Keratinocyte (primary cell): ENCODE results near the gene FGD2. TPM values are rescaled to one million over a fixed set of nuclear protein-coding genes. Genes with fewer than 3 reads are reported as not detected.

Experiments
- DNase-seq: peaks from one replicate; pipeline ENCODE4 v3.0.0-alpha.2; 2011; ENCODE audit warnings: low read depth, missing footprints, low spot score
- FAIRE-seq: peaks from 2 replicates; lab custom pipeline; 2011; peaks lifted over from hg19 to GRCh38; lab: Jason Lieb, UNC
- H2AFZ ChIP-seq: 2 replicates; pipeline ENCODE4 v1.6.0; 2012; ENCODE audit warnings: low read length, control low read depth, inconsistent platforms; ENCODE audit not compliant: control insufficient read depth
- H3K27ac ChIP-seq: 2 replicates; pipeline ENCODE4 v1.5.1; 2011; ENCODE audit warnings: low read length; ENCODE audit not compliant: control insufficient read depth, insufficient read depth
- H3K27me3 ChIP-seq: 3 replicates; pipeline ENCODE4 v1.6.0; 2011; ENCODE audit warnings: low read length; ENCODE audit not compliant: control insufficient read depth, insufficient read depth; ENCODE audit errors: extremely low read depth
- H3K36me3 ChIP-seq, 2 experiments: 2 replicates in 1 of 2; 3 replicates in 1 of 2; pipeline ENCODE4 v1.5.1; 2011; ENCODE audit warnings: low read length in 2 of 2, mild to moderate bottlenecking in 1 of 2; ENCODE audit not compliant: control insufficient read depth in 2 of 2, insufficient read depth in 2 of 2; ENCODE audit errors: extremely low read depth in 1 of 2
- H3K4me1 ChIP-seq: 3 replicates; pipeline ENCODE4 v1.5.1; 2011; ENCODE audit warnings: low read length; ENCODE audit not compliant: control insufficient read depth, insufficient read depth; ENCODE audit errors: extremely low read depth
- H3K4me2 ChIP-seq: 3 replicates; pipeline ENCODE4 v1.6.0; 2011; ENCODE audit warnings: low read depth, low read length; ENCODE audit not compliant: control insufficient read depth, insufficient read depth; ENCODE audit errors: extremely low read depth
- H3K4me3 ChIP-seq, 3 experiments: fragments of 200-600 bp in 1 of 3; sonication (generic) in 1 of 3; 2 replicates in 2 of 3; 3 replicates in 1 of 3; pipeline ENCODE4 v1.5.1; 2011 to 2016; ENCODE audit warnings: low read length in 3 of 3, mild to moderate bottlenecking in 3 of 3, control low read depth in 2 of 3, inconsistent platforms in 1 of 3, low read depth in 1 of 3, mixed read lengths in 1 of 3, mixed run types in 1 of 3, moderate library complexity in 1 of 3; ENCODE audit not compliant: control insufficient read depth in 2 of 3, insufficient read depth in 2 of 3; ENCODE audit errors: extremely low read depth in 1 of 3
- H3K79me2 ChIP-seq: 2 replicates; pipeline ENCODE4 v1.6.0; 2012; ENCODE audit warnings: low read length; ENCODE audit not compliant: control insufficient read depth, insufficient read depth
- H3K9ac ChIP-seq: 3 replicates; pipeline ENCODE4 v1.6.0; 2011; ENCODE audit warnings: low read length; ENCODE audit not compliant: control insufficient read depth, insufficient read depth; ENCODE audit errors: extremely low read depth
- H3K9me1 ChIP-seq: 3 replicates; pipeline ENCODE4 v1.6.0; 2011; ENCODE audit warnings: low read length; ENCODE audit not compliant: control insufficient read depth, insufficient read depth; ENCODE audit errors: extremely low read depth
- H3K9me3 ChIP-seq: 2 replicates; pipeline ENCODE4 v1.5.1; 2012; ENCODE audit warnings: low read depth, low read length; ENCODE audit not compliant: control insufficient read depth
- H4K20me1 ChIP-seq: 3 replicates; pipeline ENCODE4 v1.6.0; 2011; ENCODE audit warnings: low read length; ENCODE audit not compliant: control insufficient read depth, insufficient read depth; ENCODE audit errors: extremely low read depth
- CTCF ChIP-seq, 3 experiments: IDR thresholded peaks in 1 of 3; conservative IDR thresholded peaks in 1 of 3; optimal IDR thresholded peaks in 1 of 3; 2 replicates in 2 of 3; 3 replicates in 1 of 3; pipeline versions ENCODE3 to v1.5.1; 2011; ENCODE audit warnings: low read length in 3 of 3, mild to moderate bottlenecking in 3 of 3, moderate library complexity in 2 of 3, control low read depth in 1 of 3, inconsistent platforms in 1 of 3; ENCODE audit not compliant: insufficient read depth in 2 of 3; ENCODE audit errors: extremely low read depth in 1 of 3
- EZH2 ChIP-seq: IDR thresholded peaks from one replicate; pipeline ENCODE4 v1.6.1; 2012; ENCODE audit warnings: inconsistent platforms, mild to moderate bottlenecking, low read length, moderate library complexity
- dilution Hi-C: fragments of 300-500 bp; cut with MboI; formaldehyde crosslinking; loops from one replicate; pipeline ENCODE4 v1.7.0; 2020; ENCODE audit warnings: low sequenced_read_pairs; ENCODE audit not compliant: extremely low pct_ligation_motif_present
- polyA plus RNA-seq, 5 experiments: library from polyadenylated mRNA; depleted of rRNA in 3 of 5; stranded (reverse) in 3 of 5; stranded (forward) in 1 of 5; unstranded in 1 of 5; fragments of >200 nt; gene quantifications; 1 replicate in 1 of 5; 2 replicates in 3 of 5; 3 replicates in 1 of 5; pipeline versions ENCODE4 v1.2.1 to v1.2.3, GENCODE V29; 2011 to 2012; ENCODE audit warnings: missing spikeins in 2 of 5, low read depth in 1 of 5, low replicate concordance in 1 of 5

The FGD2 gene
- polyA plus RNA-seq, 1 donor (not counting 4 experiments of a cell fraction or from before 2014, with no cell fraction given): 0.03 TPM

GRCh38 chr6:37052027-37052628 lies 46.7 kb downstream of the FGD2 start:
- no peaks in the 10 kb centered on the region for H3K9me1 ChIP-seq
- H3K27ac ChIP-seq: no peak overlapping the region
- DNase-seq (no peak), FAIRE-seq (no peak)
- no peaks in the 10 kb centered on the region for H3K36me3 ChIP-seq
- no peak overlapping the region for H3K4me3 ChIP-seq
- H3K4me1 ChIP-seq: peaks cover 39% of the 10 kb centered on the region
- H3K9ac ChIP-seq: no peak overlapping the region
- no peaks in the 10 kb centered on the region for H3K27me3 ChIP-seq
- H3K9me3 ChIP-seq: no peaks in the 10 kb centered on the region
- dilution Hi-C loops: no loop called here
- no peak overlapping the region for H3K4me2 ChIP-seq
- H3K79me2 ChIP-seq: no peaks in the 10 kb centered on the region
- no peak for TF ChIP-seq EZH2
- TF ChIP-seq CTCF (optimal IDR thresholded peaks at IDR 0.05 in 1 of 3, IDR thresholded peaks at IDR 0.05 in 1 of 3, conservative IDR thresholded peaks at IDR 0.05 in 1 of 3; ENCODE audit: extremely low read depth in 1 of 3, insufficient read depth in 2 of 3, low read length in 3 of 3): no peak
- no peaks in the 10 kb centered on the region for H4K20me1 ChIP-seq
- H2AFZ ChIP-seq: no peak overlapping the region

GRCh38 chr6:37053683-37054082 lies 48.2 kb downstream of the FGD2 start:
- no peak for TF ChIP-seq EZH2
- no peak for TF ChIP-seq CTCF (optimal IDR thresholded peaks at IDR 0.05 in 1 of 3, IDR thresholded peaks at IDR 0.05 in 1 of 3, conservative IDR thresholded peaks at IDR 0.05 in 1 of 3; ENCODE audit: extremely low read depth in 1 of 3, insufficient read depth in 2 of 3, low read length in 3 of 3)
- Histone ChIP-seq H3K4me2 (no peak overlapping the region), H3K9me3 (no peaks in the 10 kb centered on the region), H4K20me1 (no peaks in the 10 kb centered on the region), H3K27ac (no peak overlapping the region), H2AFZ (no peak overlapping the region), H3K27me3 (no peaks in the 10 kb centered on the region), H3K9me1 (no peaks in the 10 kb centered on the region), H3K79me2 (no peaks in the 10 kb centered on the region), H3K4me1 (peaks cover 48% of the 10 kb centered on the region), H3K9ac (no peak overlapping the region), H3K36me3 (no peaks in the 10 kb centered on the region), H3K4me3 (no peak overlapping the region)
- FAIRE-seq (no peak), DNase-seq (no peak)
- dilution Hi-C loops: no loop called here
